GM12892 (cell line): ENCODE measurements around the gene CCT2.

Source experiments
- DNase-seq: peaks from one replicate; pipeline ENCODE4 v3.0.0; 2011; ENCODE audit not compliant: insufficient read length
- FAIRE-seq: peaks from 2 replicates; lab custom pipeline; 2011; peaks lifted over from hg19 to GRCh38; lab: Jason Lieb, UNC
- POLR2A ChIP-seq: IDR thresholded peaks from 2 replicates; pipeline ENCODE4 v1.6.1; 2011; ENCODE audit warnings: low read depth, low read length, control low read depth
- POLR2AphosphoS5 ChIP-seq: IDR thresholded peaks from 2 replicates; pipeline ENCODE4 v1.6.1; 2011; ENCODE audit warnings: low read depth, low read length, control low read depth
- TAF1 ChIP-seq: IDR thresholded peaks from 2 replicates; pipeline ENCODE4 v1.6.1; 2011; ENCODE audit warnings: low read depth, mild to moderate bottlenecking, control low read depth, low read length, borderline replicate concordance

The CCT2 gene

DNA sequence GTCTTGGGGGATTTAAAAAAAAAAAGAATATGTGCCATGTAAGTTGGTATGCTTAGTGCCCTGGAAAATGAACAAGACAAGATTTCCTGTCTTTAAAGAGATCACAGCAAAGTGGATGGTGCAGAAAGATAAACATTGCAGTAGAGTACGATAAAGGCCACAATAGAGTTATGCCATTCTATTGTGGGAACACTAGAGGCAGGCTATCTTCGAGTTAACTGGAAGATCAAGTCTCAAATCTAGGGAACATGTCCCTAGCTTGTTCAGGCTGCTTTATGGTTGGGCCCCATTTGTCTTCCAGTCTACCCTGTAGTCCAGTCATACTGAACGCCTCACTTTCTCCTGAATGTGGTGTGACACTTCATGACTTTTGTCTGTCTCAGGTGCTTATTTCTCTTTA is 18.7 kb upstream of the CCT2 start:
- TF ChIP-seq POLR2A: no peak
- TF ChIP-seq POLR2AphosphoS5: no peak
- no peak for TF ChIP-seq TAF1
- DNase-seq (no peak), FAIRE-seq (no peak)

DNA sequence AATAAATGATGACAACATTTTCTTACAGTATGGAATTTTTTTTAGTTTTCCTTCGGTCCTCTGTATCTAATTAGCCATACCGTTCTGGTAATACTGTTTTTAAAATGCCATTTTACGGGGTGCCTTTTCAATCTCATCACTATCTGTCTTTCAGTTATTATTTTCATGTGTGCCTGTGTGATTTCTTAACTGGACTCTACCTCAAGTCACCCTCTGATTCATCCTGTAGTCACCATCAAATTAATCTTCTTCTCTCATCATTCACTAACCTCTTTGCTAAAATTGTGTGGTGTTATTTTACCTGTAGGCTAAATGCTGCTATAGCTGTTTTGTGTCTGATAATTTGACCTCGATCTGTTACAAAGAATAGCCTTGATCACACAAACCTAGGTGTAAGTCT is 16.0 kb upstream of the CCT2 start:
- no peak for FAIRE-seq
- no peak for DNase-seq
- TF ChIP-seq TAF1 (no peak), POLR2A (no peak), POLR2AphosphoS5 (no peak)

DNA sequence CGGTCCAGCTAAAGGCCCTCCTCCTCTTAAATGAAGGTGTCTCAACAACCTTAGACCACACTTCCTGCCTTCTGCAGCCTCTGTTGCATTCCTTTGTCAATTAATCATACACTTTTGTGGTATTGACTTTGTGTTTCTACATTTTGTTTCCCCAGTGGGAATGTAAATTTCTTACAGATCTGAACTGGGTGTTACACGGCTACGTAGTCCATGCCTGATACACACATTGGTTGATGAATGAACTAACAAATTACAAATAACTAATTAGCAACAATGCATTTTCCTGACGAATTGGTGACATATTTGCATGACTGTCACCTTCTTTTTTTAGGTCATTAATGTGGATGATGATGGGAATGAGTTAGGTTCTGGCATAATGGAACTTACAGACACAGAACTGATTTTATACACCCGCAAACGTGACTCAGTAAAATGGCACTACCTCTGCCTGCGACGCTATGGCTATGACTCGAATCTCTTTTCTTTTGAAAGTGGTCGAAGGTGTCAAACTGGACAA is 15.2 kb upstream of the CCT2 start:
- no peak for DNase-seq
- FAIRE-seq: no peak
- TF ChIP-seq POLR2A: no peak
- no peak for TF ChIP-seq TAF1
- no peak for TF ChIP-seq POLR2AphosphoS5

DNA sequence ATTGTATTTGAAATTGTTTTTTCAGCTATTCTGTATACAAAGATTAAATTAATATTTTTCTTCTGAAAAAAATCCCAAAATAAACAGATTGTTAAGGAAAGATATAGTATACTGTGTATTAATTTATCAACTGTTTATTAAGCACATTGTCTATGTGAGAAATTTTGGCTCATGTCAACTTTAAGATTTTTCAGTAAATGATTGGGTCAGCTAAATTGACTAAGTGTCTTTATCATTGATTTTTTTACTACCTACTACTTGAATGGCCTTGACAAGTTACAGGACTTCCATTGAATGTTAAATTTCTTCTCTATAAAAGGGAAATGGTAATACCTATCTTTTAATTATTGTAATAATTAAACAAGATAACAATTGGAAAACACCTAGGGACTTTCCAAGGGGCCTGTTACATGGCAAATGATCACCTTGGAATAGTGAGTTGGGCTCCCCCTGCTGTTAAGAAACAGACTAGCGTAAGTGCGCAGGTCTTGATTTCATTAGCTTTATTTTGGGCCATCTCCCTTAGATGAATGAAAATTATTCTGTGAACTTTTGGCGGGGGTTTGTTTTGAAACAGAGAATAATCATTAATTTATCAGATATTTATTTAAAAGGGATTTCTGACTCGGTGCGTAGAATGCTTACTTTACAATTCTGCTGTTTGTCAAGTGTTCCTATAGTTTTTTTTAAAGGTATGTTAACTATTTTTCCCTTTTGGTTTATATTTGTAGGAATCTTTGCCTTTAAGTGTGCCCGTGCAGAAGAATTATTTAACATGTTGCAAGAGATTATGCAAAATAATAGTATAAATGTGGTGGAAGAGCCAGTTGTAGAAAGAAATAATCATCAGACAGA is 14.5 kb upstream of the CCT2 start:
- TF ChIP-seq POLR2AphosphoS5 (no peak), TAF1 (no peak), POLR2A (no peak)
- peak; percentile 77 for FAIRE-seq
- no peak for DNase-seq

DNA sequence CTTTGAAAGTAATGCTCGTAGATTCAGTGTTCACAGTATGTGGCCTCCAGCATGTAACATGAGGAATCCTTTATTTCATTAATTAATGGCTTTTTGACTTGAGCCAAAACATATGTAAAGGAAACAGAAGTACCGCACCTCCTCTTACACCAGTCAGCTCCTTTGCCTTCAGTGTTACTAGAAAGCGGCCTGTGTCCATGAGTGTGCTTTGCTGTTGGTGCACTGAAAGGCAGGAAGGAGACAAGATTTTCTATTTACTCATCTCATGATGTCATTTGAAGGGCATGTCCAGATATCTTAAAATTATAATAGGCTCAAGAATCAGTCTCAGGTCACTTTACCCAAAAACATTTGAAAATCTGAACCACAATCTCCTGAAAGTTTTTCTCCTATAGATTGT is 9.9 kb upstream of the CCT2 start:
- no peak for TF ChIP-seq TAF1
- TF ChIP-seq POLR2AphosphoS5: no peak
- no peak for TF ChIP-seq POLR2A
- FAIRE-seq: no peak
- no peak for DNase-seq

DNA sequence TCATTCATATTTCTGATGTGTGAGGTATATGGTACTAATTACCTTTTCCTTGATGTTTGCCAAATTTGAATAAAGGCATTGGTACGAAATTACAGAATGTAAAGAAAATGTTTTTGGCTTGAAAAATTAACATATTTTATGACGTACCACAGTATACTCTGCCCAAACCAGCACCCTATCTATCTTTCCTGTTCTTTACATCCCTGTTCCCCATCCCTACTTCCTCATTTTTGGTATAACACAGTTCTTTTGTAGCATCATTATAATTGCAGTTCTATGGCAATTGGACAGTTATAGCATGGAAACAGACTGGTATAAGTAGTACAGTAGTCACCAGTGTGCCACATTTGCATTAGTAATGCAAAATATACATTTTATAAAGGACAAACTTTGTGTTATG is 7.0 kb upstream of the CCT2 start:
- FAIRE-seq (no peak), DNase-seq (no peak)
- TF ChIP-seq POLR2A: no peak
- no peak for TF ChIP-seq TAF1
- TF ChIP-seq POLR2AphosphoS5: no peak

DNA sequence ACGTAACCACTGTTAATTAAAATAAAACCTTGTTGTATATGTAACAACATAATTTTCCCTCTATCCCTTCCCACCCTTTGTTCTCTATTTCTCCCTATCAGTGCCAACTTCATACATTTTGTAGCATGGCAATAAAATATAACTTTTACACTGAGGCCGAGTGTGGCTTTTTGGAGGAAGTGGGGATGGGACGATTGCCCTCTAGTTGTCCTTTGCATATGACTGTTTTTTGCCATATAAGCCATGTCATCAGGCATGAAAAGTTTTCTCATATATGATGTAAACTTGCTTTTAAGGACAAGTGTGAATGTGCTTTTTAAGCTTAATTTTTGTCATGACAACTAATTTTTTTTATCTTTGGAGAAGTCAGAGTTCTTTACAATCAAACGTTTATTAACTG is 6.2 kb upstream of the CCT2 start:
- TF ChIP-seq TAF1 (no peak), POLR2AphosphoS5 (no peak), POLR2A (no peak)
- DNase-seq (no peak), FAIRE-seq (no peak)

DNA sequence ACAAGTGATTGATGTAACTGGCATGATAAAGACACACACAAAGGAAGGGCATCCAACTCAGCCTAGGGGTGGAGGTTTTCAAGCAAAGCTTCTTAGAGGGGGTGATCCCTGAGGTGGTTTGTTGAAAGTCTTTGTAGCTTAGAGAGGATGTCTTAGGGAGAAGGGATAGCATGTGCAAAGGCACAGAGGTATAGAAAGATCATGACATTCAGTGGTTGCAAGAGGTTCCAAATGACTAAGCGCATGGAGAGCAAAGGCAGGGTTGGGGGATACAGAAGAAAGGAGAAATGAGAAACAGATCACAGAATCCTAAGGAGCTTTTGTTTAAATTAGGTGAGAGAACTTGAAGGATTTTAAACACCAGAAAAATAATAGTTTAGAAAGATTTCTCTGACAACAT is 5.2 kb upstream of the CCT2 start:
- DNase-seq: no peak
- TF ChIP-seq TAF1 (no peak), POLR2A (no peak), POLR2AphosphoS5 (no peak)
- FAIRE-seq: no peak

DNA sequence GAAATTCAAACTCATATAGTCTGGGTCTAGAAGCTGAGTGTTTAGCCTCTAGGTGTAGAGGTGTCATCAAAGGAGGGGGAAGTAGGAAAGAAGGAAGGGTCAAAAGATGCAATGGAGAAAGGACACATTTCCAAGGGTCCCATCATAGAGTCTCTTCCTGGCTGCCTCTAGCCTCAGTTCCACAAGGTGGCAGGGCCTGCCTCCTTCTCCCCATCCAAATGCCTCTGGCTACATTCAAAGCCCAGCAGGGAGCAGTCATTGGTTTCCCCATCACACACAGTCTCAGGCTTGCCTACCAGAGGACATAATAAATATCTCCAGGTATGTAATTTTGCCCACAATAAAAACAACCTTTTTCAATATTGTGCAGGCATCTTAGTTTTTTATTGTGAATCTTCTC is 2.1 kb upstream of the CCT2 start:
- TF ChIP-seq POLR2AphosphoS5 (no peak), TAF1 (no peak), POLR2A (no peak)
- FAIRE-seq (no peak), DNase-seq (no peak)

DNA sequence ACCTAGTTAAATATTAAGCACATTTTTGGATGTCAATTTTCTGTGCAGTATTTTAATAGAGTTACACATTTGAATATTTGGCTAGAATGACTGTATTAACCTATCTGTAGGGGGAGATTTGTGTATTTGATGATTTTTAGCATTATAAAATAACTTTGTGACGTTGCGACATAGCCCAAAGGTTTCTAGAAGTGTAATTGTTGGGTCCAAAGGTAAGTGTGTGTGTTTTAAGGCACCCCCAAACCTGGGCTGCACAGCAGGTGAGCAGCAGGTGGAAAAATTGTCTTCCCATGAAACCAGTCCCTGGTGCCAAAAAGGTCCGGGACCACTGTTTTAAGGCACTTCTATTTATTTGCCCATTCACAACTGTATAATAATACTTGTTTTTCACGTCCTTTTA is 3.3 kb downstream of the CCT2 start:
- TF ChIP-seq POLR2A: no peak
- no peak for DNase-seq
- no peak for FAIRE-seq

DNA sequence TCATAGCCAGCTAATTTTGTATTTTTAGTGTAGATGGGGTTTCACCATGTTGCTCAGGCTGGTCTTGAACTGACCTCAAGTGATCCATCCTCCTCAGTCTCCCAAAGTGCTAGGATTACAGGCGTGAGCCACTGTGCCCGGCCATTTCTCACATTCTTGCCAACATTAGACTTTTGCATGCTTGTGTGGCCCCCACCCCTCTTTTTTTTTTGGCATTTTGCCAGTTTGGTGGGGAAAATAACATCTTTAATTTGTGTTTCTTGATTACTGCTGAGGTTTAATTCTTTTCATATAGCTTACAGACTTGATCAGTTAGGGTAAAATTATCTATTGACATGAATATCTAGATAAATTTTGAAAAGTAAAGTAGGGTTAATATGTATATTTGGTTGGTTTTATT is 3.8 kb downstream of the CCT2 start:
- no peak for TF ChIP-seq POLR2AphosphoS5
- no peak for TF ChIP-seq POLR2A
- TF ChIP-seq TAF1: no peak
- FAIRE-seq (no peak), DNase-seq (no peak)

DNA sequence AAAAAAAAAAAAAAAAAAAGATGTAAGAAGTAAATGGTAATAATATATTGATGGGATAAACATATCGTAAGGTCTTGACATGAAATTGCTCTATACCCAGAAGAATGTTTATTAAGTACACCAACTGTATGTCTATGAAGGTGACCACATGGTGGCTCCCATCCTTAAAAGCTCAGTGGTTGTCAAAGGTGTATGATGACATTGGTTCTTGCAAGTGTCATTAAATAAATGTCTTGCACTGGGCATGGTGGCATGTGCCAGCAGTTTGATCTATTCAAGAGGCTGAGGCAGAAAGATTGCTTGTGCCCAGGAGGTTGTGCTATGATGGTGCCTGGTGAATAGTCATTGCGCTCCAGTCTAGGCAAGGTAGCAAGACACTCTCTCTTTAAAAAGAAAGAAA is 10.4 kb downstream of the CCT2 start:
- DNase-seq: no peak
- FAIRE-seq: no peak
- TF ChIP-seq POLR2AphosphoS5: no peak
- no peak for TF ChIP-seq POLR2A
- no peak for TF ChIP-seq TAF1
